ENCODE data around the gene TOX2.

Gene TOX2

GRCh38 chr20:43992885-43993284, 78.2 kb downstream of the TOX2 start:
- H3K9me3 ChIP-seq (ENCODE audit: control insufficient read depth, low read length): no peaks in the 10 kb centered on the region
- no peak overlapping the region for H3K27ac ChIP-seq (ENCODE audit: insufficient read depth, low read length, poor library complexity, severe bottlenecking)
- no peaks in the 10 kb centered on the region for H3K4me1 ChIP-seq (ENCODE audit: control insufficient read depth, insufficient read depth, low read length, poor library complexity, severe bottlenecking)
- DNase-seq: no peak
- no peaks in the 10 kb centered on the region for H3K27me3 ChIP-seq (replicated peaks; ENCODE audit: control insufficient read depth, insufficient read depth, low read length, poor library complexity, severe bottlenecking)
- no peak overlapping the region for H3K4me3 ChIP-seq (ENCODE audit: insufficient read depth, low read depth, low read length, poor library complexity, severe bottlenecking)
- no peaks in the 10 kb centered on the region for H3K36me3 ChIP-seq (ENCODE audit: control insufficient read depth, insufficient read depth, low read length)

- H3K27me3 ChIP-seq (replicated peaks; ENCODE audit: control insufficient read depth, insufficient read depth, low read length, poor library complexity, severe bottlenecking): no peaks in the 10 kb centered on the region
- H3K4me3 ChIP-seq (ENCODE audit: insufficient read depth, low read depth, low read length, poor library complexity, severe bottlenecking): no peak overlapping the region
- DNase-seq: no peak
- no peaks in the 10 kb centered on the region for H3K9me3 ChIP-seq (ENCODE audit: control insufficient read depth, low read length)
- H3K27ac ChIP-seq (ENCODE audit: insufficient read depth, low read length, poor library complexity, severe bottlenecking): no peak overlapping the region
- no peaks in the 10 kb centered on the region for H3K4me1 ChIP-seq (ENCODE audit: control insufficient read depth, insufficient read depth, low read length, poor library complexity, severe bottlenecking)
- H3K36me3 ChIP-seq (ENCODE audit: control insufficient read depth, insufficient read depth, low read length): no peaks in the 10 kb centered on the region
Observed at GRCh38 chr20:43993560-43993959, 78.9 kb downstream of the TOX2 start.

- Histone ChIP-seq H3K36me3 (ENCODE audit: control insufficient read depth, insufficient read depth, low read length) (no peaks in the 10 kb centered on the region), H3K4me1 (ENCODE audit: control insufficient read depth, insufficient read depth, low read length, poor library complexity, severe bottlenecking) (no peaks in the 10 kb centered on the region), H3K9me3 (ENCODE audit: control insufficient read depth, low read length) (no peaks in the 10 kb centered on the region), H3K27me3 (replicated peaks; ENCODE audit: control insufficient read depth, insufficient read depth, low read length, poor library complexity, severe bottlenecking) (no peaks in the 10 kb centered on the region), H3K27ac (ENCODE audit: insufficient read depth, low read length, poor library complexity, severe bottlenecking) (no peak overlapping the region), H3K4me3 (ENCODE audit: insufficient read depth, low read depth, low read length, poor library complexity, severe bottlenecking) (no peak overlapping the region)
- no peak for DNase-seq
Observed at GRCh38 chr20:43994486-43995100, 79.9 kb downstream of the TOX2 start.

- Histone ChIP-seq H3K4me1 (ENCODE audit: control insufficient read depth, insufficient read depth, low read length, poor library complexity, severe bottlenecking) (no peaks in the 10 kb centered on the region), H3K36me3 (ENCODE audit: control insufficient read depth, insufficient read depth, low read length) (no peaks in the 10 kb centered on the region), H3K9me3 (ENCODE audit: control insufficient read depth, low read length) (no peaks in the 10 kb centered on the region), H3K27me3 (replicated peaks; ENCODE audit: control insufficient read depth, insufficient read depth, low read length, poor library complexity, severe bottlenecking) (no peaks in the 10 kb centered on the region), H3K27ac (ENCODE audit: insufficient read depth, low read length, poor library complexity, severe bottlenecking) (no peak overlapping the region), H3K4me3 (ENCODE audit: insufficient read depth, low read depth, low read length, poor library complexity, severe bottlenecking) (no peak overlapping the region)
- DNase-seq: no peak
Observed at GRCh38 chr20:43995645-43996044, 81.0 kb downstream of the TOX2 start.

- H3K27me3 ChIP-seq (replicated peaks; ENCODE audit: control insufficient read depth, insufficient read depth, low read length, poor library complexity, severe bottlenecking): no peaks in the 10 kb centered on the region
- no peaks in the 10 kb centered on the region for H3K9me3 ChIP-seq (ENCODE audit: control insufficient read depth, low read length)
- no peak overlapping the region for H3K27ac ChIP-seq (ENCODE audit: insufficient read depth, low read length, poor library complexity, severe bottlenecking)
- no peaks in the 10 kb centered on the region for H3K4me1 ChIP-seq (ENCODE audit: control insufficient read depth, insufficient read depth, low read length, poor library complexity, severe bottlenecking)
- H3K36me3 ChIP-seq (ENCODE audit: control insufficient read depth, insufficient read depth, low read length): no peaks in the 10 kb centered on the region
- no peak overlapping the region for H3K4me3 ChIP-seq (ENCODE audit: insufficient read depth, low read depth, low read length, poor library complexity, severe bottlenecking)
- no peak for DNase-seq
Observed at GRCh38 chr20:43996240-43996930, 81.7 kb downstream of the TOX2 start.

- DNase-seq: no peak
- no peaks in the 10 kb centered on the region for H3K9me3 ChIP-seq (ENCODE audit: control insufficient read depth, low read length)
- no peak overlapping the region for H3K4me3 ChIP-seq (ENCODE audit: insufficient read depth, low read depth, low read length, poor library complexity, severe bottlenecking)
- no peak overlapping the region for H3K27ac ChIP-seq (ENCODE audit: insufficient read depth, low read length, poor library complexity, severe bottlenecking)
- no peaks in the 10 kb centered on the region for H3K36me3 ChIP-seq (ENCODE audit: control insufficient read depth, insufficient read depth, low read length)
- no peaks in the 10 kb centered on the region for H3K4me1 ChIP-seq (ENCODE audit: control insufficient read depth, insufficient read depth, low read length, poor library complexity, severe bottlenecking)
- no peaks in the 10 kb centered on the region for H3K27me3 ChIP-seq (replicated peaks; ENCODE audit: control insufficient read depth, insufficient read depth, low read length, poor library complexity, severe bottlenecking)
Observed at GRCh38 chr20:43999848-44000247, 85.2 kb downstream of the TOX2 start.

- Histone ChIP-seq H3K27ac (ENCODE audit: insufficient read depth, low read length, poor library complexity, severe bottlenecking) (no peak overlapping the region), H3K4me3 (ENCODE audit: insufficient read depth, low read depth, low read length, poor library complexity, severe bottlenecking) (no peak overlapping the region), H3K4me1 (ENCODE audit: control insufficient read depth, insufficient read depth, low read length, poor library complexity, severe bottlenecking) (no peaks in the 10 kb centered on the region), H3K27me3 (replicated peaks; ENCODE audit: control insufficient read depth, insufficient read depth, low read length, poor library complexity, severe bottlenecking) (no peaks in the 10 kb centered on the region), H3K36me3 (ENCODE audit: control insufficient read depth, insufficient read depth, low read length) (no peaks in the 10 kb centered on the region), H3K9me3 (ENCODE audit: control insufficient read depth, low read length) (no peaks in the 10 kb centered on the region)
- no peak for DNase-seq
Observed at GRCh38 chr20:44001667-44002596, 87.3 kb downstream of the TOX2 start.

- no peak for DNase-seq
- no peak overlapping the region for H3K4me3 ChIP-seq (ENCODE audit: insufficient read depth, low read depth, low read length, poor library complexity, severe bottlenecking)
- no peaks in the 10 kb centered on the region for H3K4me1 ChIP-seq (ENCODE audit: control insufficient read depth, insufficient read depth, low read length, poor library complexity, severe bottlenecking)
- no peaks in the 10 kb centered on the region for H3K27me3 ChIP-seq (replicated peaks; ENCODE audit: control insufficient read depth, insufficient read depth, low read length, poor library complexity, severe bottlenecking)
- H3K27ac ChIP-seq (ENCODE audit: insufficient read depth, low read length, poor library complexity, severe bottlenecking): no peak overlapping the region
- no peaks in the 10 kb centered on the region for H3K9me3 ChIP-seq (ENCODE audit: control insufficient read depth, low read length)
- no peaks in the 10 kb centered on the region for H3K36me3 ChIP-seq (ENCODE audit: control insufficient read depth, insufficient read depth, low read length)
Observed at GRCh38 chr20:44002861-44003260, 88.2 kb downstream of the TOX2 start.

- H3K9me3 ChIP-seq (ENCODE audit: control insufficient read depth, low read length): no peaks in the 10 kb centered on the region
- no peaks in the 10 kb centered on the region for H3K27me3 ChIP-seq (replicated peaks; ENCODE audit: control insufficient read depth, insufficient read depth, low read length, poor library complexity, severe bottlenecking)
- no peaks in the 10 kb centered on the region for H3K36me3 ChIP-seq (ENCODE audit: control insufficient read depth, insufficient read depth, low read length)
- no peaks in the 10 kb centered on the region for H3K4me1 ChIP-seq (ENCODE audit: control insufficient read depth, insufficient read depth, low read length, poor library complexity, severe bottlenecking)
- DNase-seq: no peak
- no peak overlapping the region for H3K4me3 ChIP-seq (ENCODE audit: insufficient read depth, low read depth, low read length, poor library complexity, severe bottlenecking)
- no peak overlapping the region for H3K27ac ChIP-seq (ENCODE audit: insufficient read depth, low read length, poor library complexity, severe bottlenecking)
Observed at GRCh38 chr20:44003609-44004008, 89.0 kb downstream of the TOX2 start.
